Activated T-helper 17 cell treated with anti-CD3 and anti-CD28 coated beads, Interleukin-2, amount 50 U/mL, for 72 hours (primary cell): Measurements from ENCODE around the gene GLP1R. TPM values are rescaled to one million over a fixed set of nuclear protein-coding genes. Genes with fewer than 3 reads are reported as not detected.

ENCODE experiments used
- ATAC-seq: fragments of 150-1000 bp; cut with Tn5 transposase; replicated peaks from 2 replicates; pipeline ENCODE4 v1.10.0; 2021; ENCODE audit warnings: mild to moderate bottlenecking, moderate library complexity
- H3K27ac Mint-ChIP-seq: one replicate; pipeline ENCODE4 v1.8.0; 2022; ENCODE audit warnings: mixed read lengths
- H3K27me3 Mint-ChIP-seq: one replicate; pipeline ENCODE4 v1.8.0; 2022; ENCODE audit warnings: mixed read lengths
- H3K36me3 Mint-ChIP-seq: one replicate; pipeline ENCODE4 v1.8.0; 2022; ENCODE audit warnings: low read depth, mild to moderate bottlenecking, mixed read lengths
- H3K4me1 Mint-ChIP-seq: one replicate; pipeline ENCODE4 v1.8.0; 2022; ENCODE audit warnings: mixed read lengths
- H3K4me3 Mint-ChIP-seq: one replicate; pipeline ENCODE4 v1.8.0; 2022; ENCODE audit warnings: mild to moderate bottlenecking, mixed read lengths
- H3K9me3 Mint-ChIP-seq: one replicate; pipeline ENCODE4 v1.8.0; 2022; ENCODE audit warnings: mixed read lengths
- total RNA-seq, 2 donors: library from RNA; stranded (reverse); gene quantifications; one replicate each; pipeline ENCODE4 v1.2.3, GENCODE V29; 2022

Gene GLP1R
- total RNA-seq, 2 donors from 2014 or later: not detected

DNA sequence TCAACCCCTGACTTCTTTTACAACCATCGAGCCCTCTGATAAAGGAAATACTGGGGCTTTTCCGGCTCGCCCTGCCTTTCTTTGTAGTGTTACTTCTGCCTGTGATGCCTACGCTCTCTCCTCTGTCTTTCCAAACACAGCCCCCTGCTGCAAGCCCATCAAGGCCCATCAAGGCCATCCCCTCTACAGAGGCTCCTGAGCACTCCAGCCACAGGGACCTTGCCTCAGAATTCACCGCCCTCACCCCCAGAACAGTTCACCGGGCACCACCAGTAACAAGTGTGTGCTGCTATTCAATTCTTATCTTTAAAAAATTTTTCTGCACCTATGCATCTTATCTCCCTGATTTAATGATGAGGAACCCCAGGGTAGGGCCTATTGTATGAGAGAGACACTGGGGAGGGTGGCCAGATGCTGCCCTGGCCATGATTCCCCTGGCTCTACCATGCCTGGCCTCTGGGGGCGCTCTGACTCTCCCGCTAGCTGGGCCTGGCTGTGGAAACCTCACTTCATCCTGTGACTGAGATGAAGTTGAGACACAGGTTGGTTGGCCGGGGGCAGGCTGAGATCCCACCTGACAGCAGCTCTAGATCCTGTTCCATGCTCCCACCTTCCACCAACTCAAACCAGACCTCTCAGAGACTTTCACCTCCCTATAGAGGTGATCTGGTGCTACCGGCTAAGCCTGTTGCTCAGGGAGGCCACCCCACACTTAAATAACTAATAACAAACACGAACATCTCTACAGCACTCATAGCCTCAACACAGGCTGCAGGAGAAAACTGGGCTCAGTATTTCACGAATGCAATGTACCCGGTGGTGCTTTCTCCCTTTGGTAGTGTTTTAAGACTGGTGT lies 19.2 kb upstream of the GLP1R start:
- H3K4me3 Mint-ChIP-seq: no peak overlapping the region
- no peak overlapping the region for H3K27ac Mint-ChIP-seq
- H3K36me3 Mint-ChIP-seq: no peaks in the 10 kb centered on the region
- H3K9me3 Mint-ChIP-seq: no peaks in the 10 kb centered on the region
- H3K27me3 Mint-ChIP-seq: peaks cover 45% of the 10 kb centered on the region
- peak; percentile 77 for ATAC-seq
- H3K4me1 Mint-ChIP-seq: no peaks in the 10 kb centered on the region

- Mint-ChIP-seq H3K4me3 (no peak overlapping the region), H3K4me1 (no peaks in the 10 kb centered on the region), H3K27me3 (peaks cover 51% of the 10 kb centered on the region), H3K9me3 (no peaks in the 10 kb centered on the region), H3K27ac (no peak overlapping the region), H3K36me3 (no peaks in the 10 kb centered on the region)
- ATAC-seq: no peak
Observed at GRCh38 chr6:39035681-39036080, 12.9 kb upstream of the GLP1R start.

GRCh38 chr6:39037082-39037508 lies 11.5 kb upstream of the GLP1R start:
- ATAC-seq: no peak
- H3K36me3 Mint-ChIP-seq: no peaks in the 10 kb centered on the region
- H3K27me3 Mint-ChIP-seq: peaks cover 51% of the 10 kb centered on the region
- no peaks in the 10 kb centered on the region for H3K9me3 Mint-ChIP-seq
- H3K27ac Mint-ChIP-seq: no peak overlapping the region
- H3K4me1 Mint-ChIP-seq: no peaks in the 10 kb centered on the region
- H3K4me3 Mint-ChIP-seq: no peak overlapping the region

DNA sequence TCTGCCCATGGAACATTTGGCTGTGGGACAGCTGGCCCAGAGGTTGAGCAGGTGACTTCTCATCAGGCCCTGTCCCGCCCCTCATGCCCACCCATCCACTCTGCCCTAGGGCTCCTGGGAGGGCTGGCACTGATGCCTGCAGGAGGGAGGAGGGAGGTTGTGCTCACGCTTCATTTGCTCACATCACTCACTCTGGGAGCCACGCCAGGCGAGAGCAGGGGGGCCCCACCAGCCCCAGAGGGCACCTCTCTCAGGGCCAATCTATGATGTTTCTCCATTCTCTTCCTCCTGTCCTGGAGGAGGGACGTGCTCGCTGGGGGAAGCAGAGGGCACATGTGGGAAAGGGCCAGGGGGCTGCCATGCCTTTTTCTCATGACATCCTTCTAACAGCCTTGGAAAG lies 10.9 kb upstream of the GLP1R start:
- Mint-ChIP-seq H3K9me3 (no peaks in the 10 kb centered on the region), H3K4me3 (no peak overlapping the region), H3K27me3 (peaks cover 49% of the 10 kb centered on the region), H3K27ac (no peak overlapping the region), H3K36me3 (no peaks in the 10 kb centered on the region), H3K4me1 (no peaks in the 10 kb centered on the region)
- ATAC-seq: no peak

DNA sequence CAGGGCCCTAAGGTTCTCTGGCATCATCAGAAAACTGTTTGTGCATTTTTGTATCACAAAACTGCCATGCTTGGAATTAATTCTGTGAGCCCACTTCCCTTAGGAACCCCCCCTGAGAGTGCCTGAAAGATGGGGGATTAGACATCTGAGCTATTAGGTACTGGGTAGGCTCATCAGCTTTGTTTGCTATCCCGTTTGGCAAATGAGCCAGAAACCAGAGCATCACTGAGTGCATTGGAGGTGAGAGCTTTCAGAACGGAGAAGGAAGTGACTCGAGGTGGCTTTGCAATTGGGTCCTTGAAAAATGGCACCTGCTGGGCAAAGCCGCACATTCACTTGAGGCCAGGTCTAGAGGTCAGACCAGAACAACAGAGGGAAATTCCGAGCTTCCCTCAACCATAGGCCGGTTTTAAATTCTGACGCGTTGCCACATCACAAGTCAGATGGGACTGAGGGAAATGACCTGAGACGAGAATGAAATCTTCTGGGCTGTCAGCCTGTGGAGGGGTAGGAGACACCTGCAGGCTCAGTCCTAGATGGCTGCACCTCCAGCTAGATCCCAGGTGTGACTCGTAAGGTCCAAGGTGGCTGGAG lies 8.4 kb upstream of the GLP1R start:
- H3K4me1 Mint-ChIP-seq: no peaks in the 10 kb centered on the region
- H3K36me3 Mint-ChIP-seq: no peaks in the 10 kb centered on the region
- H3K27ac Mint-ChIP-seq: no peak overlapping the region
- H3K9me3 Mint-ChIP-seq: no peaks in the 10 kb centered on the region
- peaks cover 36% of the 10 kb centered on the region for H3K27me3 Mint-ChIP-seq
- no peak for ATAC-seq
- H3K4me3 Mint-ChIP-seq: no peak overlapping the region

DNA sequence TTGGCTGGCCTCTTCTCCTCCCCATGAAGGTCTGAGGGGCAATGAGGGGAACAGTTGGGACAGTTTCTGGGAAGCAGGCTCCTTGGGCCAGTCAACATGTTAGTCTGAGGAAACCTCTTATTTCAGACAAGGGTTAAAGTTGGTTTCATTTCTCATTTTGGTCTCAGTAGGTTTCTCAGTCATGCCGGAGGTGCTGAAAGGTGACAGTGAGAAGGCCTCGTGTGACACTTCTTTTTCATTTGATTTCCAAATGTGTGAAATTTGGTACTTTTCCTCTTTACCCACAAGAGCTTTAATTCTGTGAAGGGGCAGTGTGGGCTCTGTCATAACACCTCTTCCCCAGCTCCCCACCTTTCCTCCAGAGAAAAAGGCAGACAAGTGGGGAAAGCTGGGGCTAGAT lies 7.5 kb upstream of the GLP1R start:
- H3K9me3 Mint-ChIP-seq: no peaks in the 10 kb centered on the region
- H3K4me1 Mint-ChIP-seq: no peaks in the 10 kb centered on the region
- no peak overlapping the region for H3K4me3 Mint-ChIP-seq
- H3K27ac Mint-ChIP-seq: no peak overlapping the region
- no peaks in the 10 kb centered on the region for H3K36me3 Mint-ChIP-seq
- peaks cover 33% of the 10 kb centered on the region for H3K27me3 Mint-ChIP-seq
- no peak for ATAC-seq

GRCh38 chr6:39043776-39044175 lies 4.8 kb upstream of the GLP1R start:
- no peaks in the 10 kb centered on the region for H3K9me3 Mint-ChIP-seq
- H3K27me3 Mint-ChIP-seq: peaks cover 31% of the 10 kb centered on the region
- no peaks in the 10 kb centered on the region for H3K36me3 Mint-ChIP-seq
- ATAC-seq: no peak
- H3K4me3 Mint-ChIP-seq: no peak overlapping the region
- no peaks in the 10 kb centered on the region for H3K4me1 Mint-ChIP-seq
- H3K27ac Mint-ChIP-seq: no peak overlapping the region

DNA sequence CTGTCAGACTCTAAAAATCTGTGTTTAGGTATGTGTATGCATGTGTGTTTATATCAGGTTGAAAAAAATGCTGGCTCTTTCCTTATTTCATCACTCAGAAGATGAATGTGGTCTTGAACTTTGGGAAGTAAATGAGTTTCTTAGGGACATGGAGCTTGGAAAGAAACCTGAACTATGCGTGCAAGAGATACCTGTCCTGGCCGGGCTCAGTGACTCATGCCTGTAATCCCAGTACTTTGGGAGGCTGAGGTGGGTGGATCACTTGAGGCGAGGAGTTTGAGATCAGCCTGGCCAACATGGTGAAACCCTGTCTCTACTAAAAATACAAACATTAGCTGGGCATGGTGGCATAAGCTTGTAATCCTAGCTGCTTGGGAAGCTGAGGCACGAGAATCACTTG lies 4.4 kb upstream of the GLP1R start:
- H3K27ac Mint-ChIP-seq: no peak overlapping the region
- peaks cover 29% of the 10 kb centered on the region for H3K27me3 Mint-ChIP-seq
- H3K9me3 Mint-ChIP-seq: no peaks in the 10 kb centered on the region
- H3K4me3 Mint-ChIP-seq: no peak overlapping the region
- H3K4me1 Mint-ChIP-seq: no peaks in the 10 kb centered on the region
- ATAC-seq: no peak
- H3K36me3 Mint-ChIP-seq: no peaks in the 10 kb centered on the region

DNA sequence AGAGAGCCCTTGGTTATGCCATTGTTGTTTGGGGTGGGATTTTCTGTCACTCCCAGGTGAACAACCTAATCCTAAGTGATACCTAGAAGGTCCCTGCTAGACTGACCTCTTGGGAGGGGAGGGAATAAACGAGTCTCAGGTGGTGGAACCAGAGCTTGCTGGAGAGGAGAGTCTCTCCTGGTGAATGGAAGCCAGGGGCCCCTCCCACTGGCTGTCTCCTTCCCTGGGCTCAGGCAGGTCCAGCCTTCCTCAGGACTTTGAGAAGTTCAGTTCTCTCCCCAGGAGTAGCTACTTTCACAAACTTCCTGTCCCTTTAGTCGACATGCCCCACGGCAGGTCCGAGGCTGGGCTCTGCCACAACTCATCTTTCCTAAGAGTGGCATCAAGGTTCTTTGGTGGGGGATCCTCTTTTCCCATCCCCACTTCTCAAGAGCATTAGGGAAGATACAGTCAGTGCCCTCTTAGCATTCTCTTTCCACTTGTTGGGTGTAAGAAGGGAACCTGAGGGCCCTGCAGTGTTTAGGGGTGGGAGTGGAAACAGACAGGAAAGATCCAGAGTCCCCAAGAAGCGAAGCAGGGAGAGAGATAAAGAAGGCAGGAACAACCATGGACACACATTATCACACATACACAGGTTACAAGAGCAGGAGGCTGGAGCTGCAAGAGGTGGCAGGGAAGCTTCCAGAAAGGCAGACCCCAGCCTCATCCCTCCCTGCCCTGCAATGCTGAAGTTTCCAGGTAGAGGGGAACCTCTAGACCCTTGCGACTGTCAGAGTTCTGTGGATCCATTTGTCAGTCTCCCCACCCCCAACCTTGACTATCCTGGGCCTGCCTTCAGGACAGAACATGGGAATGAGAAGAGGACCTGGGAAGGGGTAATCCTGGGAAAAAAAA lies 900 bp upstream of the GLP1R start:
- ATAC-seq: no peak
- Mint-ChIP-seq H3K9me3 (no peaks in the 10 kb centered on the region), H3K27me3 (peaks cover 35% of the 10 kb centered on the region), H3K4me1 (peaks cover 6% of the 10 kb centered on the region), H3K4me3 (no peak overlapping the region), H3K36me3 (no peaks in the 10 kb centered on the region), H3K27ac (no peak overlapping the region)

- Mint-ChIP-seq H3K27ac (no peak overlapping the region), H3K4me1 (peaks cover 6% of the 10 kb centered on the region), H3K4me3 (peak overlapping the region; percentile 36), H3K27me3 (peaks cover 42% of the 10 kb centered on the region), H3K9me3 (no peaks in the 10 kb centered on the region), H3K36me3 (no peaks in the 10 kb centered on the region)
- no peak for ATAC-seq
Observed at GRCh38 chr6:39049575-39050283, 1.1 kb downstream of the GLP1R start.

GRCh38 chr6:39050453-39051112 lies 2.0 kb downstream of the GLP1R start:
- H3K36me3 Mint-ChIP-seq: no peaks in the 10 kb centered on the region
- ATAC-seq: peak; percentile 45
- H3K9me3 Mint-ChIP-seq: no peaks in the 10 kb centered on the region
- H3K27ac Mint-ChIP-seq: no peak overlapping the region
- H3K4me3 Mint-ChIP-seq: no peak overlapping the region
- peaks cover 42% of the 10 kb centered on the region for H3K27me3 Mint-ChIP-seq
- H3K4me1 Mint-ChIP-seq: peaks cover 6% of the 10 kb centered on the region

DNA sequence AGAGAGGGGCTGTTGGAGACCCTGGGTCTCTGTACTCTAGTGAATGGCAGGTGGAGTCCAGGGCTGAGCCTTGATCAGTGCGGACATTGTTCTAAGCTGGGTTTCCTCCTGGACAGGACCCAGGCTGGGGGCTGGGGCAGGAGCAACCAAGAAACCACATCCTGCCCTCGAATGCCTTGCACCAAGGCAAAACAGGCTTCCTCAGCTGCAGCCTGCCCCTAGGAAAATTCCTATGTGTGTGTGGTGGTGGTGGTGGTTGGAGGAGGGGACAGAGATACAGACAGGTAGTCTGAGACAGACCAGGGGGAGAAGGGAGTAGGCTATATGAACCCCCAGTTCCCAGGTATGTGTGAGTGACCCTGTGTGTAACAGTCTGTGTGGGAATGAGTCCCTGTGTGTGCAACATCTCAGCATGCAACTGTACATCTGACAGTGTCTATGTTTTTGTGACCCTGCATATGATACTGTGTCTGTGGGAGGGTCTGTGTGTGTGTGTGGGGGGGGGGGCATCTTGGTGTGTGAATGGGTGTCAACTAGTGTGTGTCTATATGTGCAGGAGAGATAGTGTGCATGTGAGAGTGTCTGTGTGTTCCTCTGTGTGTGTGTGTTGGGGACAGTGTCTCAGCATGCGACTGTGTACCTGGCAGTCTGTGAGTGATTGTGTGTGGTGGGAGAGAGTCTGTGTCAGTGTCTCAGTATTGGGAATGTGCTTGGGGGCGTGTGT lies 3.0 kb downstream of the GLP1R start:
- Mint-ChIP-seq H3K27ac (no peak overlapping the region), H3K27me3 (peaks cover 46% of the 10 kb centered on the region), H3K4me3 (no peak overlapping the region), H3K4me1 (peaks cover 6% of the 10 kb centered on the region), H3K36me3 (no peaks in the 10 kb centered on the region), H3K9me3 (no peaks in the 10 kb centered on the region)
- no peak for ATAC-seq

DNA sequence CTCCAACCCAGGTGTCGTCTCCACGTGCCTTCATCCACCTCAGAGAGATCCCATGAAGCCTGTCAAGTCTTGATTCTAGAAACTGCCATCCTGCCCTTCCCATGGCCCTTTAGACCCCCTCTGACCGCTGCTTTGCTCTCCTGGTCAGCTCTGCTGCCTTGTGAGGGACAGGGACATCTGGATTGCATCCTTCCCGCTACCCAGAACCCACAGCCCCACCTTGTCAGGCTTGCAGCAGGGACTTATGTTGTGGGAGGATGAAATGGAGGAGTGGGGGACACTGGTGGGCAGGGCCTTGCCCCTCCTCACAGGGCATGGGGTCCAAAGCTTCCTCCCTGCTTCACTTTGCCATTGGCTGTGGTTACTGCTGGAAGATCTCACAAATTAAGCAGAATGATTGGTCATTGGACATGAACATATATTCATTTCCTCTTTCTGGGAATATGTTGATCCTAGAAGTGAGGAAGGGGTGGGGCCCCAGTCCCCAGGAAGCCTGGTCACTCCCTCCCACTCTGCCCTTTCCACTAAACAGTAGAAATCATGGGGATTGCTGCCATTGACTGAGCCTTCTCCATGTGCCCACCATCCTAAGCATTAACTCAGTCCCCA lies 4.5 kb downstream of the GLP1R start:
- H3K27me3 Mint-ChIP-seq: peaks cover 40% of the 10 kb centered on the region
- peaks cover 6% of the 10 kb centered on the region for H3K4me1 Mint-ChIP-seq
- no peaks in the 10 kb centered on the region for H3K36me3 Mint-ChIP-seq
- no peak overlapping the region for H3K4me3 Mint-ChIP-seq
- H3K9me3 Mint-ChIP-seq: no peaks in the 10 kb centered on the region
- ATAC-seq: no peak
- no peak overlapping the region for H3K27ac Mint-ChIP-seq
